Neural cell (in vitro differentiated cells): ENCODE results near the gene TMEM245. TPM values are rescaled to one million over a fixed set of nuclear protein-coding genes. Genes with fewer than 3 reads are reported as not detected.

ENCODE experiments used
- H2AFZ ChIP-seq: fragments of 200-600, 300-800 bp; sonication (generic), shearing (Covaris generic); 2 replicates; pipeline ENCODE4 v1.6.0; 2014; ENCODE audit warnings: low read depth, mild to moderate bottlenecking, antibody characterized with exemption, low read length, moderate library complexity
- H3F3A ChIP-seq: fragments of 200-600 bp; shearing (Covaris generic); 2 replicates; pipeline ENCODE4 v1.6.1; 2016; ENCODE audit warnings: mild to moderate bottlenecking, moderate library complexity, mixed read lengths, antibody characterized with exemption, low read length; ENCODE audit not compliant: insufficient read depth, poor library complexity, severe bottlenecking
- H3K27ac ChIP-seq: fragments of 200-600, 300-800 bp; sonication (generic), shearing (Covaris generic); 2 replicates; pipeline ENCODE4 v1.5.1; 2014; ENCODE audit warnings: mild to moderate bottlenecking, low read length, moderate library complexity
- H3K27me3 ChIP-seq: fragments of 300-800, 200-600 bp; sonication (generic), shearing (Covaris generic); 2 replicates; pipeline ENCODE4 v1.6.0; 2014; ENCODE audit warnings: mild to moderate bottlenecking, low read depth, low read length, moderate library complexity; ENCODE audit not compliant: insufficient read depth
- H3K36me3 ChIP-seq: fragments of 300-800, 200-600 bp; sonication (generic), shearing (Covaris generic); 2 replicates; pipeline ENCODE4 v1.5.1; 2014; ENCODE audit warnings: mild to moderate bottlenecking, antibody characterized with exemption, low read length, moderate library complexity; ENCODE audit not compliant: insufficient read depth
- H3K4me2 ChIP-seq: fragments of 300-800, 200-600 bp; sonication (generic), shearing (Covaris generic); 2 replicates; pipeline ENCODE4 v1.6.0; 2014; ENCODE audit warnings: mild to moderate bottlenecking, low read length
- H3K4me3 ChIP-seq: fragments of 300-800, 200-600 bp; sonication (generic), shearing (Covaris generic); 2 replicates; pipeline ENCODE4 v1.5.1; 2014; ENCODE audit warnings: mild to moderate bottlenecking, low read length, moderate library complexity
- H3K79me2 ChIP-seq: fragments of 200-600 bp; shearing (Covaris generic); replicated peaks from 2 replicates; pipeline ENCODE4 v1.6.0; 2014; ENCODE audit warnings: mild to moderate bottlenecking, low read length, moderate library complexity; ENCODE audit not compliant: insufficient read depth
- H3K9ac ChIP-seq: fragments of 300-800, 200-600 bp; sonication (generic), shearing (Covaris generic); 2 replicates; pipeline ENCODE4 v1.6.1; 2016; ENCODE audit warnings: mild to moderate bottlenecking, low read length, mixed read lengths
- H3K9me2 ChIP-seq: fragments of 200-600 bp; shearing (Covaris generic); 2 replicates; pipeline ENCODE4 v1.6.1; 2016; ENCODE audit warnings: mild to moderate bottlenecking, low read length, mixed read lengths; ENCODE audit not compliant: insufficient read depth
- H3K9me3 ChIP-seq: fragments of 200-600, 300-800 bp; sonication (generic), shearing (Covaris generic); 2 replicates; pipeline ENCODE4 v1.6.1; 2016; ENCODE audit warnings: mild to moderate bottlenecking, mixed run types, low read length, moderate library complexity, mixed read lengths
- H4K20me1 ChIP-seq: fragments of 200-600 bp; shearing (Covaris generic); 2 replicates; pipeline ENCODE4 v1.6.1; 2016; ENCODE audit warnings: mild to moderate bottlenecking, mixed run types; ENCODE audit not compliant: insufficient read depth
- EP300 ChIP-seq: fragments of 450-650 bp; conservative IDR thresholded peaks from 2 replicates; pipeline ENCODE4 v1.6.1; 2014; ENCODE audit warnings: antibody characterized with exemption, mild to moderate bottlenecking, moderate library complexity; ENCODE audit not compliant: poor library complexity, severe bottlenecking
- EZH2 ChIP-seq: fragments of 200-600, 300-800 bp; shearing (Covaris generic), sonication (generic); IDR thresholded peaks from 2 replicates; pipeline ENCODE4 v1.6.1; 2014; ENCODE audit warnings: antibody characterized with exemption, low read length, borderline replicate concordance, mild to moderate bottlenecking; ENCODE audit not compliant: insufficient read depth, poor library complexity, severe bottlenecking
- MXI1 ChIP-seq: fragments of 450-650 bp; conservative IDR thresholded peaks from 2 replicates; pipeline ENCODE4 v1.6.1; 2014; ENCODE audit warnings: antibody characterized with exemption, mild to moderate bottlenecking; ENCODE audit not compliant: poor library complexity, severe bottlenecking
- POLR2AphosphoS5 ChIP-seq: IDR thresholded peaks from 2 replicates; pipeline ENCODE4 v1.6.1; 2012
- RAD21 ChIP-seq: fragments of 450-650 bp; conservative IDR thresholded peaks from 2 replicates; pipeline ENCODE4 v1.6.1; 2014; ENCODE audit warnings: antibody characterized with exemption, mild to moderate bottlenecking, moderate library complexity
- SMC3 ChIP-seq: fragments of 450-650 bp; conservative IDR thresholded peaks from 2 replicates; pipeline ENCODE4 v1.6.1; 2014; ENCODE audit warnings: antibody characterized with exemption, mild to moderate bottlenecking, moderate library complexity; ENCODE audit not compliant: poor library complexity
- TAF1 ChIP-seq: IDR thresholded peaks from 2 replicates; pipeline ENCODE4 v1.6.1; 2012; ENCODE audit warnings: low read depth
- polyA plus RNA-seq: library from polyadenylated mRNA; depleted of rRNA; stranded (reverse); fragments of >200 nt; gene quantifications from 2 replicates; pipeline ENCODE4 v1.2.3, GENCODE V29; 2014
- TF ChIP-seq, protein P1 (sequence below): fragments of 450-650 bp; IDR thresholded peaks from 2 replicates; pipeline ENCODE4 v1.5.1; 2014; ENCODE audit warnings: antibody characterized with exemption, mild to moderate bottlenecking, moderate library complexity; ENCODE audit not compliant: poor library complexity, severe bottlenecking
- TF ChIP-seq, protein P2 (sequence below): IDR thresholded peaks from 2 replicates; pipeline ENCODE4 v1.6.1; 2012; ENCODE audit warnings: borderline replicate concordance

TMEM245 gene
- polyA plus RNA-seq, 1 donor from 2014 or later: 32.1 TPM

GRCh38 chr9:109159583-109159982 lies 39.8 kb upstream of the TMEM245 start:
- Histone ChIP-seq H3K4me3 (no peak overlapping the region), H3K27ac (no peak overlapping the region), H3F3A (no peaks in the 10 kb centered on the region), H3K9me3 (no peaks in the 10 kb centered on the region), H4K20me1 (no peaks in the 10 kb centered on the region), H3K79me2 (no peaks in the 10 kb centered on the region), H2AFZ (no peak overlapping the region), H3K9ac (no peak overlapping the region), H3K4me2 (no peak overlapping the region), H3K9me2 (no peaks in the 10 kb centered on the region), H3K27me3 (no peaks in the 10 kb centered on the region), H3K36me3 (no peaks in the 10 kb centered on the region)
- TF ChIP-seq SMC3 (no peak), MXI1 (no peak)

GRCh38 chr9:109158651-109159050 lies 38.9 kb upstream of the TMEM245 start:
- no peak for TF ChIP-seq EP300
- TF ChIP-seq, protein P1, sequence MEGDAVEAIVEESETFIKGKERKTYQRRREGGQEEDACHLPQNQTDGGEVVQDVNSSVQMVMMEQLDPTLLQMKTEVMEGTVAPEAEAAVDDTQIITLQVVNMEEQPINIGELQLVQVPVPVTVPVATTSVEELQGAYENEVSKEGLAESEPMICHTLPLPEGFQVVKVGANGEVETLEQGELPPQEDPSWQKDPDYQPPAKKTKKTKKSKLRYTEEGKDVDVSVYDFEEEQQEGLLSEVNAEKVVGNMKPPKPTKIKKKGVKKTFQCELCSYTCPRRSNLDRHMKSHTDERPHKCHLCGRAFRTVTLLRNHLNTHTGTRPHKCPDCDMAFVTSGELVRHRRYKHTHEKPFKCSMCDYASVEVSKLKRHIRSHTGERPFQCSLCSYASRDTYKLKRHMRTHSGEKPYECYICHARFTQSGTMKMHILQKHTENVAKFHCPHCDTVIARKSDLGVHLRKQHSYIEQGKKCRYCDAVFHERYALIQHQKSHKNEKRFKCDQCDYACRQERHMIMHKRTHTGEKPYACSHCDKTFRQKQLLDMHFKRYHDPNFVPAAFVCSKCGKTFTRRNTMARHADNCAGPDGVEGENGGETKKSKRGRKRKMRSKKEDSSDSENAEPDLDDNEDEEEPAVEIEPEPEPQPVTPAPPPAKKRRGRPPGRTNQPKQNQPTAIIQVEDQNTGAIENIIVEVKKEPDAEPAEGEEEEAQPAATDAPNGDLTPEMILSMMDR: no peak
- no peak for TF ChIP-seq RAD21
- TF ChIP-seq, protein P2, sequence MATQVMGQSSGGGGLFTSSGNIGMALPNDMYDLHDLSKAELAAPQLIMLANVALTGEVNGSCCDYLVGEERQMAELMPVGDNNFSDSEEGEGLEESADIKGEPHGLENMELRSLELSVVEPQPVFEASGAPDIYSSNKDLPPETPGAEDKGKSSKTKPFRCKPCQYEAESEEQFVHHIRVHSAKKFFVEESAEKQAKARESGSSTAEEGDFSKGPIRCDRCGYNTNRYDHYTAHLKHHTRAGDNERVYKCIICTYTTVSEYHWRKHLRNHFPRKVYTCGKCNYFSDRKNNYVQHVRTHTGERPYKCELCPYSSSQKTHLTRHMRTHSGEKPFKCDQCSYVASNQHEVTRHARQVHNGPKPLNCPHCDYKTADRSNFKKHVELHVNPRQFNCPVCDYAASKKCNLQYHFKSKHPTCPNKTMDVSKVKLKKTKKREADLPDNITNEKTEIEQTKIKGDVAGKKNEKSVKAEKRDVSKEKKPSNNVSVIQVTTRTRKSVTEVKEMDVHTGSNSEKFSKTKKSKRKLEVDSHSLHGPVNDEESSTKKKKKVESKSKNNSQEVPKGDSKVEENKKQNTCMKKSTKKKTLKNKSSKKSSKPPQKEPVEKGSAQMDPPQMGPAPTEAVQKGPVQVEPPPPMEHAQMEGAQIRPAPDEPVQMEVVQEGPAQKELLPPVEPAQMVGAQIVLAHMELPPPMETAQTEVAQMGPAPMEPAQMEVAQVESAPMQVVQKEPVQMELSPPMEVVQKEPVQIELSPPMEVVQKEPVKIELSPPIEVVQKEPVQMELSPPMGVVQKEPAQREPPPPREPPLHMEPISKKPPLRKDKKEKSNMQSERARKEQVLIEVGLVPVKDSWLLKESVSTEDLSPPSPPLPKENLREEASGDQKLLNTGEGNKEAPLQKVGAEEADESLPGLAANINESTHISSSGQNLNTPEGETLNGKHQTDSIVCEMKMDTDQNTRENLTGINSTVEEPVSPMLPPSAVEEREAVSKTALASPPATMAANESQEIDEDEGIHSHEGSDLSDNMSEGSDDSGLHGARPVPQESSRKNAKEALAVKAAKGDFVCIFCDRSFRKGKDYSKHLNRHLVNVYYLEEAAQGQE: no peak
- TF ChIP-seq TAF1: no peak
- no peaks in the 10 kb centered on the region for H3K9me3 ChIP-seq
- H3K79me2 ChIP-seq: no peaks in the 10 kb centered on the region
- H2AFZ ChIP-seq: no peak overlapping the region
- no peaks in the 10 kb centered on the region for H3K27me3 ChIP-seq
- no peak overlapping the region for H3K9ac ChIP-seq
- no peak overlapping the region for H3K4me3 ChIP-seq
- no peak overlapping the region for H3K4me2 ChIP-seq
- H3K36me3 ChIP-seq: no peaks in the 10 kb centered on the region
- no peaks in the 10 kb centered on the region for H3F3A ChIP-seq
- no peak overlapping the region for H3K27ac ChIP-seq
- no peaks in the 10 kb centered on the region for H4K20me1 ChIP-seq
- H3K9me2 ChIP-seq: no peaks in the 10 kb centered on the region

DNA sequence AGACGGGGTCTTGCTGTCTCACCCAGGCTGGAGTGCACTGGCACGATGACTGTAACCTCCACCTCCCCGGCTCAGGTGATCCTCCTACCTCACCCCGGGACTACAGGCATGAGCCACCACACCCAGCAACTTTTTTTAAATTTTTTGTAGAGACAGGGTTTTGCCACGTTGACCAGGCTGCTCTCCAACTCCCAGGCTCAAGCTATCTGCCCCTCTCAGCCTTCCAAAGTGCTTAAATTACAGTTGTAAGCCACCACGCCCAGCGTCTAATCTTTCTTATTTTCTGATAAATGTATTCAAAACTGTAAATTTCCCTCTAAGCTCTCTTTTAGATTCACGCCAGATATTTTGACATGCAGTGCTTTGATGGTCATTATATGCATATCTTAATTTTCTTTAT lies 37.0 kb upstream of the TMEM245 start:
- Histone ChIP-seq H4K20me1 (no peaks in the 10 kb centered on the region), H3K4me3 (no peak overlapping the region), H3K36me3 (no peaks in the 10 kb centered on the region), H3F3A (no peaks in the 10 kb centered on the region), H3K9ac (no peak overlapping the region), H3K9me3 (peaks cover 2% of the 10 kb centered on the region), H3K27ac (no peak overlapping the region), H3K9me2 (no peaks in the 10 kb centered on the region), H3K4me2 (no peak overlapping the region), H3K27me3 (no peaks in the 10 kb centered on the region), H2AFZ (no peak overlapping the region), H3K79me2 (no peaks in the 10 kb centered on the region)
- no peak for TF ChIP-seq RAD21
- no peak for TF ChIP-seq SMC3
- TF ChIP-seq EP300: no peak
- TF ChIP-seq TAF1: no peak
- TF ChIP-seq, protein P1: no peak
- TF ChIP-seq MXI1: no peak
- no peak for TF ChIP-seq EZH2
- no peak for TF ChIP-seq POLR2AphosphoS5
- TF ChIP-seq, protein P2: no peak
